NT2/D1 (cell line): ENCODE results near the gene PIGBOS1.

Experiments
- DNase-seq: peaks from one replicate; pipeline ENCODE4 v3.0.0-alpha.2; 2011; ENCODE audit warnings: low read depth, low spot score
- H3K27me3 ChIP-seq: 2 replicates; pipeline ENCODE4 v1.6.0; 2011; ENCODE audit warnings: mild to moderate bottlenecking; ENCODE audit not compliant: insufficient read length, insufficient read depth
- H3K36me3 ChIP-seq: 2 replicates; pipeline ENCODE4 v1.6.1; 2011; ENCODE audit warnings: mild to moderate bottlenecking, low read length, mixed read lengths; ENCODE audit not compliant: insufficient read depth, insufficient read length
- H3K4me1 ChIP-seq: 2 replicates; pipeline ENCODE4 v1.5.1; 2011; ENCODE audit not compliant: insufficient read depth, insufficient read length
- H3K4me3 ChIP-seq: 2 replicates; pipeline ENCODE4 v1.5.1; 2011; ENCODE audit warnings: low read depth; ENCODE audit not compliant: insufficient read length
- H3K9ac ChIP-seq: 2 replicates; pipeline ENCODE4 v1.6.0; 2011; ENCODE audit warnings: low read depth; ENCODE audit not compliant: insufficient read length
- H3K9me3 ChIP-seq: 2 replicates; pipeline ENCODE4 v1.5.1; 2011; ENCODE audit warnings: mild to moderate bottlenecking, low read length; ENCODE audit not compliant: insufficient read depth
- SUZ12 ChIP-seq: IDR thresholded peaks from 2 replicates; pipeline ENCODE4 v1.6.1; 2011; ENCODE audit not compliant: insufficient read length, insufficient read depth; ENCODE audit errors: extremely low read depth
- YY1 ChIP-seq: IDR thresholded peaks from 2 replicates; pipeline ENCODE4 v1.6.1; 2011; ENCODE audit not compliant: insufficient read length, insufficient read depth
- ZNF274 ChIP-seq: IDR thresholded peaks from 2 replicates; pipeline ENCODE4 v1.6.1; 2011; ENCODE audit warnings: mild to moderate bottlenecking, low read depth, low read length

PIGBOS1 gene

DNA sequence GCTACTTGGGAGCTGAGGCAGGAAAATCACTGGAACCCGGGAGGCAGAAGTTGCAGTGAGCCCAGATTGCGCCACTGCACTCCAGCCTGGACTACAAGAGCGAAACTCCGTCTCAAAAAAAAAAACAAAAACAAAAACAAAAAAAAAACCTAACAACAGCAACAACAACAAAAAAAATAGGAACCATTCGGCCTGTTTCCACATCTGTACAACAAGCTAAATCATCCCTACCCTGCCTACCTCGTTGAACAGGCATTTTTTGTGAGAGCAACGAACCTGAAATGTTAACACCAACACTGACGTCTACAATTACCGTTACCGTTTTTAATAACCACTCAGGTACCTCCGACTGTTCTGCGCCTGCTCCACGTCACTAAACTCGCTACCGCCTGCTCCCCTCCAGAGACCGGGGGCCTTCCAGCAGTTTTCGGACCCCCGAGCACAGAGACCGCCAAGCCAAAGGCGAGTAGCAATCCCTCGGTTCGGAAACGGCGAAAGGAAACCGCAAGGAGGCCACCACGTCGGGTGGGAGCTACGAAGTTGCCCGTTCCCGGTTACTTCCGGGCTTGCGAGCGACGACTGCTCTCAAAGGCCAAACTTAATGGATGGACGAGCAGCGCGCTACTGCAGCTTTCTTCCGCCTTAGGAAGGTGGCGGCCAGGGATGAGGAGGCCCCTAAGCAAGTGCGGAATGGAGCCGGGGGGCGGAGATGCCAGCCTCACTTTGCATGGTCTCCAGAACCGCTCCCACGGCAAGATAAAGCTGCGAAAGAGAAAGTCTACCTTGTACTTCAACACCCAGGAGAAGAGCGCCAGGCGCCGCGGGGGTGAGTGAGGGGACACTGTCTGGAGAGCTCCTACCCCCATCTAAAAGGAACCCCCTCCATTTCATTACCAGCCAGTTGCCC, at the start of gene PIGBOS1, which contains the start of gene PIGB:
Gene PIGBOS1 (minus strand): TSS at position 536 of the 907 bp plus-strand sequence. CDS start 1,331 bp downstream, outside the sequence.
Gene PIGB (plus strand): TSS at position 635 of the 907 bp plus-strand sequence. CDS start 29 bp downstream, at position 664.
- Histone ChIP-seq H3K9ac (peak within 1 kb of the TSS; percentile 88), H3K4me3 (peak within 1 kb of the TSS; percentile 79), H3K36me3 (peaks cover 11% of the 10 kb centered on the region), H3K27me3 (no peaks in the 10 kb centered on the region), H3K9me3 (no peaks in the 10 kb centered on the region), H3K4me1 (no peaks in the 10 kb centered on the region)
- peak; percentile 74 for DNase-seq
- no peak for TF ChIP-seq YY1
- TF ChIP-seq SUZ12, result no peak
- no peak for TF ChIP-seq ZNF274

- no peaks in the 10 kb centered on the region for H3K4me1 ChIP-seq
- no peak overlapping the region for H3K9ac ChIP-seq
- no peak overlapping the region for H3K4me3 ChIP-seq
- TF ChIP-seq YY1 (no peak), SUZ12 (no peak), ZNF274 (no peak)
- peaks cover 2% of the 10 kb centered on the region for H3K36me3 ChIP-seq
- no peaks in the 10 kb centered on the region for H3K9me3 ChIP-seq
- no peaks in the 10 kb centered on the region for H3K27me3 ChIP-seq
- no peak for DNase-seq
Measured at GRCh38 chr15:55366981-55367380, 48.1 kb upstream of the PIGBOS1 start.

DNA sequence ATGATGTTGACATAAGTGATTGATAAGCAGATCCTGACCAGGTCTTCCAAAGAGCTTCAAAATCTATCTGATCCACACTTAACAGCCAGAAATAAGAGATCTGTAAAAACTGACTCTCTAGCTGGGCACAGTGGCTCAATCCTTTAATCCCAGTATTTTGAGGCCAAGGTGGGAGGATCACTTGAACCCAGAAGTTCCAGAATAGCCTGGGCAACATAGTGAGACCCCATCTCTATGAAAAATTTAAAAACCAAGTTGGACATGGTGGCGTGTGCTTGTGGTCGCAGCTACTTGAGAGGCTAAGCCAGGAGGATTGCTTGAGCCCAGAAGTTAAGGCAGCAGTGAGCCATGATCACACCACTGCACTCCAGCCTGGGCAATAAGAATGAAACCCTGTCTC, 43.7 kb upstream of the PIGBOS1 start:
- no peaks in the 10 kb centered on the region for H3K9me3 ChIP-seq
- H3K4me1 ChIP-seq, result no peaks in the 10 kb centered on the region
- H3K27me3 ChIP-seq, result no peaks in the 10 kb centered on the region
- no peak overlapping the region for H3K9ac ChIP-seq
- TF ChIP-seq SUZ12 (no peak), YY1 (no peak), ZNF274 (no peak)
- H3K4me3 ChIP-seq, result no peak overlapping the region
- no peak for DNase-seq
- no peaks in the 10 kb centered on the region for H3K36me3 ChIP-seq

GRCh38 chr15:55361048-55361447, 42.1 kb upstream of the PIGBOS1 start:
- DNase-seq, result no peak
- no peaks in the 10 kb centered on the region for H3K4me1 ChIP-seq
- H3K9ac ChIP-seq, result no peak overlapping the region

GRCh38 chr15:55360256-55360655, 41.3 kb upstream of the PIGBOS1 start:
- H3K36me3 ChIP-seq, result peaks cover 1% of the 10 kb centered on the region
- H3K9ac ChIP-seq, result no peak overlapping the region
- H3K4me3 ChIP-seq, result no peak overlapping the region
- DNase-seq, result no peak
- no peaks in the 10 kb centered on the region for H3K9me3 ChIP-seq
- TF ChIP-seq YY1, result no peak
- no peak for TF ChIP-seq SUZ12
- TF ChIP-seq ZNF274, result no peak
- no peaks in the 10 kb centered on the region for H3K4me1 ChIP-seq
- H3K27me3 ChIP-seq, result no peaks in the 10 kb centered on the region

More at GRCh38 chr15:55361048-55361447, 42.1 kb upstream of the PIGBOS1 start:
- TF ChIP-seq SUZ12 (no peak), ZNF274 (no peak), YY1 (no peak)
- Histone ChIP-seq H3K27me3 (no peaks in the 10 kb centered on the region), H3K36me3 (no peaks in the 10 kb centered on the region), H3K9me3 (no peaks in the 10 kb centered on the region), H3K4me3 (no peak overlapping the region)

- Histone ChIP-seq H3K9me3 (no peaks in the 10 kb centered on the region), H3K4me1 (no peaks in the 10 kb centered on the region), H3K4me3 (no peak overlapping the region), H3K36me3 (peaks cover 4% of the 10 kb centered on the region), H3K27me3 (no peaks in the 10 kb centered on the region), H3K9ac (no peak overlapping the region)
- no peak for TF ChIP-seq YY1
- TF ChIP-seq SUZ12, result no peak
- TF ChIP-seq ZNF274, result no peak
- no peak for DNase-seq
Measured at GRCh38 chr15:55358471-55358870, 39.5 kb upstream of the PIGBOS1 start.

- no peak for DNase-seq
- H3K4me1 ChIP-seq, result no peaks in the 10 kb centered on the region
Measured at GRCh38 chr15:55357774-55358173, 38.9 kb upstream of the PIGBOS1 start.

More at GRCh38 chr15:55357774-55358173, 38.9 kb upstream of the PIGBOS1 start:
- Histone ChIP-seq H3K4me3 (no peak overlapping the region), H3K36me3 (peaks cover 4% of the 10 kb centered on the region), H3K9me3 (no peaks in the 10 kb centered on the region), H3K27me3 (no peaks in the 10 kb centered on the region), H3K9ac (no peak overlapping the region)
- no peak for TF ChIP-seq YY1
